ENCODE data around the gene NOXA1.
"Not testable (repeated sequence)": the region's sequence is repeated elsewhere in the genome, so short reads cannot be mapped to it uniquely, and the experiment has no call there.

The NOXA1 gene

GRCh38 chr9:137465720-137466388 is 42.7 kb downstream of the NOXA1 start:
- no peak for DNase-seq
- H3K9me3 ChIP-seq (ENCODE audit: severe bottlenecking): no peaks in the 10 kb centered on the region
- H3K36me3 ChIP-seq: no peaks in the 10 kb centered on the region
- no peak overlapping the region for H3K27ac ChIP-seq
- TF ChIP-seq CTCF (IDR thresholded peaks at IDR 0.05; ENCODE audit: low read depth, low read length): no peak
- no peak overlapping the region for H3K4me3 ChIP-seq (ENCODE audit: low read depth, low read length)
- H3K27me3 ChIP-seq (ENCODE audit: insufficient read depth, low read depth, severe bottlenecking): no peaks in the 10 kb centered on the region

GRCh38 chr9:137466389-137467085 is 43.3 kb downstream of the NOXA1 start:
- H3K4me3 ChIP-seq (ENCODE audit: low read depth, low read length); H3K36me3 ChIP-seq; DNase-seq; H3K27me3 ChIP-seq (ENCODE audit: insufficient read depth, low read depth, severe bottlenecking); H3K9me3 ChIP-seq (ENCODE audit: severe bottlenecking); H3K27ac ChIP-seq: not testable (repeated sequence)

- H3K27me3 ChIP-seq (ENCODE audit: insufficient read depth, low read depth, severe bottlenecking): no peaks in the 10 kb centered on the region
- TF ChIP-seq CTCF (IDR thresholded peaks at IDR 0.05; ENCODE audit: low read depth, low read length): no peak
- H3K36me3 ChIP-seq: no peaks in the 10 kb centered on the region
- no peak overlapping the region for H3K27ac ChIP-seq
- no peaks in the 10 kb centered on the region for H3K9me3 ChIP-seq (ENCODE audit: severe bottlenecking)
- H3K4me3 ChIP-seq (ENCODE audit: low read depth, low read length): no peak overlapping the region
- DNase-seq: no peak
Observed at GRCh38 chr9:137467161-137467581, 44.0 kb downstream of the NOXA1 start.

GRCh38 chr9:137467896-137468295 is 44.7 kb downstream of the NOXA1 start:
- no peak overlapping the region for H3K4me3 ChIP-seq (ENCODE audit: low read depth, low read length)
- no peaks in the 10 kb centered on the region for H3K9me3 ChIP-seq (ENCODE audit: severe bottlenecking)
- H3K27me3 ChIP-seq (ENCODE audit: insufficient read depth, low read depth, severe bottlenecking): no peaks in the 10 kb centered on the region
- no peak for TF ChIP-seq CTCF (IDR thresholded peaks at IDR 0.05; ENCODE audit: low read depth, low read length)
- H3K27ac ChIP-seq: no peak overlapping the region
- H3K36me3 ChIP-seq: no peaks in the 10 kb centered on the region
- DNase-seq: no peak

- Histone ChIP-seq H3K4me3 (ENCODE audit: low read depth, low read length) (no peak overlapping the region), H3K27ac (no peak overlapping the region), H3K27me3 (ENCODE audit: insufficient read depth, low read depth, severe bottlenecking) (no peaks in the 10 kb centered on the region), H3K9me3 (ENCODE audit: severe bottlenecking) (peaks cover 4% of the 10 kb centered on the region), H3K36me3 (no peaks in the 10 kb centered on the region)
- TF ChIP-seq CTCF (IDR thresholded peaks at IDR 0.05; ENCODE audit: low read depth, low read length): no peak
- DNase-seq: no peak
Observed at GRCh38 chr9:137470785-137471184, 47.6 kb downstream of the NOXA1 start.

- Histone ChIP-seq H3K9me3 (ENCODE audit: severe bottlenecking) (peaks cover 7% of the 10 kb centered on the region), H3K36me3 (no peaks in the 10 kb centered on the region)
- TF ChIP-seq CTCF (IDR thresholded peaks at IDR 0.05; ENCODE audit: low read depth, low read length): no peak
Observed at GRCh38 chr9:137474271-137474670, 51.1 kb downstream of the NOXA1 start.

More at GRCh38 chr9:137474271-137474670, 51.1 kb downstream of the NOXA1 start:
- Histone ChIP-seq H3K27me3 (ENCODE audit: insufficient read depth, low read depth, severe bottlenecking) (no peaks in the 10 kb centered on the region), H3K4me3 (ENCODE audit: low read depth, low read length) (no peak overlapping the region), H3K27ac (no peak overlapping the region)
- DNase-seq: no peak

Measured in WERI-Rb-1 (cell line).